Measurements from ENCODE around the gene ADGRF4. TPM values are rescaled to one million over a fixed set of nuclear protein-coding genes. Genes with fewer than 3 reads are reported as not detected.
A peak's percentile ranks its signal among the peaks of the same experiment; 100 is the strongest.

ADGRF4 gene
- total RNA-seq, 1 donor from 2014 or later, result 0.87 TPM

- H3K27me3 Mint-ChIP-seq, result no peaks in the 10 kb centered on the region
These were observed 29.0 kb downstream of the ADGRF4 start for GRCh38 chr6:47727391-47727790.

GRCh38 chr6:47729019-47729418 lies 30.6 kb downstream of the ADGRF4 start:
- DNase-seq (ENCODE audit: extremely low spot score, unreplicated experiment), result no peak
- no peak overlapping the region for H3K4me3 Mint-ChIP-seq
- no peaks in the 10 kb centered on the region for H3K4me1 Mint-ChIP-seq (ENCODE audit: unreplicated experiment)
- peaks cover 12% of the 10 kb centered on the region for H3K9me3 Mint-ChIP-seq
- no peak for TF ChIP-seq CTCF (conservative IDR thresholded peaks at IDR 0.05)
- no peaks in the 10 kb centered on the region for H3K27me3 Mint-ChIP-seq
- no peaks in the 10 kb centered on the region for H3K36me3 Mint-ChIP-seq
- H3K27ac Mint-ChIP-seq, result no peak overlapping the region

More at GRCh38 chr6:47727391-47727790, 29.0 kb downstream of the ADGRF4 start:
- H3K36me3 Mint-ChIP-seq, result no peaks in the 10 kb centered on the region
- no peaks in the 10 kb centered on the region for H3K4me1 Mint-ChIP-seq (ENCODE audit: unreplicated experiment)
- TF ChIP-seq CTCF (conservative IDR thresholded peaks at IDR 0.05), result no peak
- H3K27ac Mint-ChIP-seq, result no peak overlapping the region
- no peak overlapping the region for H3K4me3 Mint-ChIP-seq
- peaks cover 12% of the 10 kb centered on the region for H3K9me3 Mint-ChIP-seq
- DNase-seq (ENCODE audit: extremely low spot score, unreplicated experiment), result no peak

- Mint-ChIP-seq H3K4me1 (ENCODE audit: unreplicated experiment) (no peaks in the 10 kb centered on the region), H3K9me3 (peaks cover 10% of the 10 kb centered on the region), H3K4me3 (no peak overlapping the region), H3K27ac (no peak overlapping the region), H3K27me3 (no peaks in the 10 kb centered on the region), H3K36me3 (no peaks in the 10 kb centered on the region)
- TF ChIP-seq CTCF (conservative IDR thresholded peaks at IDR 0.05), result no peak
- DNase-seq (ENCODE audit: extremely low spot score, unreplicated experiment), result no peak
These were observed 31.1 kb downstream of the ADGRF4 start for GRCh38 chr6:47729457-47729856.

GRCh38 chr6:47733879-47734558 lies 35.6 kb downstream of the ADGRF4 start:
- TF ChIP-seq CTCF (conservative IDR thresholded peaks at IDR 0.05), result peak; percentile 60
- H3K4me3 Mint-ChIP-seq, result no peak overlapping the region
- H3K27ac Mint-ChIP-seq, result no peak overlapping the region
- no peaks in the 10 kb centered on the region for H3K36me3 Mint-ChIP-seq
- no peaks in the 10 kb centered on the region for H3K4me1 Mint-ChIP-seq (ENCODE audit: unreplicated experiment)
- no peaks in the 10 kb centered on the region for H3K9me3 Mint-ChIP-seq
- H3K27me3 Mint-ChIP-seq, result no peaks in the 10 kb centered on the region
- no peak for DNase-seq (ENCODE audit: extremely low spot score, unreplicated experiment)

- Mint-ChIP-seq H3K27me3 (no peaks in the 10 kb centered on the region), H3K4me1 (ENCODE audit: unreplicated experiment) (no peaks in the 10 kb centered on the region), H3K4me3 (no peak overlapping the region), H3K9me3 (no peaks in the 10 kb centered on the region), H3K36me3 (no peaks in the 10 kb centered on the region), H3K27ac (no peak overlapping the region)
- no peak for DNase-seq (ENCODE audit: extremely low spot score, unreplicated experiment)
- TF ChIP-seq CTCF (conservative IDR thresholded peaks at IDR 0.05), result no peak
These were observed 36.6 kb downstream of the ADGRF4 start for GRCh38 chr6:47734831-47735481.
